OCI-LY7 (cell line): ENCODE results near the gene BTNL3. TPM values are rescaled to one million over a fixed set of nuclear protein-coding genes. Genes with fewer than 3 reads are reported as not detected.
A peak's percentile ranks its signal among the peaks of the same experiment; 100 is the strongest.

Experiments used
- BruUV-seq: library from RNA; stranded (reverse); fragments of 400-500 nt; replicated peaks from 2 replicates; lab custom pipeline; 2021; lab: Mats Ljungman, UMichigan
- CTCF ChIA-PET: fragments of 300-600 bp; sonication (Branson Sonifier 250); formaldehyde crosslinking; loops from one replicate; lab custom pipeline; 2022; ENCODE audit warnings: antibody characterized with exemption; ENCODE audit not compliant: unreplicated experiment; lab: Charles Lee
- POLR2A ChIA-PET: fragments of 300-600 bp; sonication (Branson Sonifier 250); formaldehyde crosslinking; loops from one replicate; lab custom pipeline; 2022; ENCODE audit warnings: antibody characterized with exemption; lab: Charles Lee
- DNase-seq: peaks from one replicate; pipeline ENCODE4 v3.0.0-alpha.2; 2015; ENCODE audit warnings: low spot score
- H2AFZ ChIP-seq: fragments of 200-600 bp; sonication (generic), shearing (Covaris generic); 2 replicates; pipeline ENCODE4 v1.6.1; 2014; ENCODE audit warnings: mild to moderate bottlenecking, antibody characterized with exemption, low read length, moderate library complexity
- H3K27ac ChIP-seq: fragments of 200-600 bp; sonication (generic); 2 replicates; pipeline ENCODE4 v1.5.1; 2014; ENCODE audit warnings: mixed run types, low read depth, mild to moderate bottlenecking, moderate library complexity, low read length, inconsistent platforms; ENCODE audit not compliant: poor library complexity, severe bottlenecking
- H3K36me3 ChIP-seq: fragments of 200-600 bp; sonication (generic); 2 replicates; pipeline ENCODE4 v1.6.1; 2014; ENCODE audit warnings: mild to moderate bottlenecking, antibody characterized with exemption, low read length, moderate library complexity, mixed read lengths; ENCODE audit not compliant: insufficient read depth
- H3K4me1 ChIP-seq: fragments of 200-600 bp; sonication (generic); 2 replicates; pipeline ENCODE4 v1.5.1; 2014; ENCODE audit warnings: mild to moderate bottlenecking, low read length; ENCODE audit not compliant: insufficient read depth, poor library complexity, severe bottlenecking
- H3K4me2 ChIP-seq: fragments of 200-600 bp; sonication (generic); 2 replicates; pipeline ENCODE4 v1.6.1; 2014; ENCODE audit warnings: mild to moderate bottlenecking, low read length
- H3K4me3 ChIP-seq: fragments of 200-600 bp; sonication (generic); 2 replicates; pipeline ENCODE4 v1.5.1; 2014; ENCODE audit warnings: mild to moderate bottlenecking, low read depth, low read length; ENCODE audit not compliant: poor library complexity, severe bottlenecking
- H3K79me2 ChIP-seq: fragments of 200-600 bp; sonication (generic); 2 replicates; pipeline ENCODE4 v1.6.1; 2016; ENCODE audit warnings: low read depth, mild to moderate bottlenecking, low read length, moderate library complexity, mixed read lengths; ENCODE audit not compliant: insufficient read depth
- H3K9me2 ChIP-seq: fragments of 200-600 bp; sonication (generic); 2 replicates; pipeline ENCODE4 v1.6.1; 2016; ENCODE audit warnings: mild to moderate bottlenecking, low read length, mixed read lengths; ENCODE audit not compliant: insufficient read depth
- H3K9me3 ChIP-seq: fragments of 200-600 bp; sonication (generic); 2 replicates; pipeline ENCODE4 v1.6.1; 2014; ENCODE audit warnings: mild to moderate bottlenecking, mixed run types, low read length, mixed read lengths
- H4K20me1 ChIP-seq: fragments of 200-600 bp; sonication (generic); 2 replicates; pipeline ENCODE4 v1.6.1; 2014; ENCODE audit warnings: mild to moderate bottlenecking, antibody characterized with exemption, low read length, moderate library complexity, mixed read lengths; ENCODE audit not compliant: insufficient read depth
- EZH2phosphoT487 ChIP-seq: fragments of 200-600 bp; sonication (generic); IDR thresholded peaks from 2 replicates; pipeline ENCODE4 v1.6.1; 2018; ENCODE audit warnings: low read depth, borderline replicate concordance, mild to moderate bottlenecking, mixed run types, antibody characterized with exemption, low read length, moderate library complexity, mixed read lengths
- intact Hi-C: fragments of 100-400 bp; cut with micrococcal nuclease; formaldehyde crosslinking; loops from one replicate; pipeline ENCODE4 v1.10.0; 2022; ENCODE audit not compliant: unreplicated experiment
- total RNA-seq, 2 experiments: library from RNA; depleted of rRNA in 1 of 2; stranded (reverse); fragments of >200 nt in 1 of 2; shearing (Covaris generic) in 1 of 2; gene quantifications; 2 replicates each; pipeline ENCODE4 v1.2.3, GENCODE V29; 2014 to 2022
- TF ChIP-seq, protein P1 (sequence below): fragments of 200-600 bp; sonication (generic); conservative IDR thresholded peaks from 2 replicates; pipeline ENCODE4 v1.5.1; 2014; ENCODE audit warnings: mild to moderate bottlenecking, antibody characterized with exemption, low read length, moderate library complexity, mixed read lengths

The BTNL3 gene
- total RNA-seq, 2 experiments from 2014 or later: not detected

DNA sequence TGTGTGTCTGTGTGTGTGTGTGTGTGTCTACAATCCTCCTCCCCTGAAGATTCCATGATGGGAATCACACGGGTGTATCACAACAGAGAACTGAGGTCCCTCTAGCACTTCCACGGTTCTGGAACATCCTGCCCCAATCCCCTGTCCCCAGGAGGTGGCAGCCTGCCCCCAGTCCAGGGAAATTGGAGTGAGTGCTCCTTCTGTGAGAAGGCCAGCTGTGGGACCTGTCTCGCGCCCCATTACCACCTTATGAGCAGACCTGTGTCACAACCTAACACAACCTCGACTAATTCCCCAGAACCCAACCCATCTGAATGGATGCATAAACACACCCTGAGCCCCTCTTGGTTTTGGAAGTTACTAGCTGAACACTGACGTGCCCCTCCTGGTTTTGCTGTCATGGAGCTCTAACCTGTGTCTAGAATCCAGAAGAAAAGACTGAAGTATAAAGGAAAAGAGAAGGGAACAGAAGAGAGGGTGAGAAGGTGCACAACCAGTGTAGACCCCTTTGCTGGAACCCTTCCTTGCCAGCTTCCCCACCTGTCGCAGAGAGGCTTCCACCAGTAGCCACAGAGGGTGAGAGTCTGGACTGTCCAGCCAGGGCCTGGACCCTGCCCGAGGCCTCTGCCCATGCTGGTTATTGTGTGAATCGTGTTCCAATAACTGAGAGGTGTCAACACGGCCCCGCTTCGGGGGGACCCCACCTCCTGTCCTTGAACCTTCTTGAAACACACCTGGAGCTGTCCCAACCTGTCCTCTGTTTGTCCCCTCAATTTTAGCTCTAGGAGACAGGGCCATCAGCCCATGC lies 54.8 kb downstream of the BTNL3 start:
- Histone ChIP-seq H4K20me1 (no peaks in the 10 kb centered on the region), H3K27ac (peak overlapping the region; percentile 84), H3K9me2 (no peaks in the 10 kb centered on the region), H2AFZ (no peak overlapping the region), H3K9me3 (no peaks in the 10 kb centered on the region), H3K4me3 (peak overlapping the region; percentile 64), H3K79me2 (no peaks in the 10 kb centered on the region), H3K36me3 (no peaks in the 10 kb centered on the region), H3K4me2 (peak overlapping the region; percentile 83), H3K4me1 (peaks cover 53% of the 10 kb centered on the region)
- intact Hi-C loops: loop anchor here (1.0 to 5.0 kb wide), 4 partner anchors 9 to 261 kb away; partner anchors contain the start of gene ZFP62
- TF ChIP-seq EZH2phosphoT487: no peak
- TF ChIP-seq, protein P1, sequence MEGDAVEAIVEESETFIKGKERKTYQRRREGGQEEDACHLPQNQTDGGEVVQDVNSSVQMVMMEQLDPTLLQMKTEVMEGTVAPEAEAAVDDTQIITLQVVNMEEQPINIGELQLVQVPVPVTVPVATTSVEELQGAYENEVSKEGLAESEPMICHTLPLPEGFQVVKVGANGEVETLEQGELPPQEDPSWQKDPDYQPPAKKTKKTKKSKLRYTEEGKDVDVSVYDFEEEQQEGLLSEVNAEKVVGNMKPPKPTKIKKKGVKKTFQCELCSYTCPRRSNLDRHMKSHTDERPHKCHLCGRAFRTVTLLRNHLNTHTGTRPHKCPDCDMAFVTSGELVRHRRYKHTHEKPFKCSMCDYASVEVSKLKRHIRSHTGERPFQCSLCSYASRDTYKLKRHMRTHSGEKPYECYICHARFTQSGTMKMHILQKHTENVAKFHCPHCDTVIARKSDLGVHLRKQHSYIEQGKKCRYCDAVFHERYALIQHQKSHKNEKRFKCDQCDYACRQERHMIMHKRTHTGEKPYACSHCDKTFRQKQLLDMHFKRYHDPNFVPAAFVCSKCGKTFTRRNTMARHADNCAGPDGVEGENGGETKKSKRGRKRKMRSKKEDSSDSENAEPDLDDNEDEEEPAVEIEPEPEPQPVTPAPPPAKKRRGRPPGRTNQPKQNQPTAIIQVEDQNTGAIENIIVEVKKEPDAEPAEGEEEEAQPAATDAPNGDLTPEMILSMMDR: peak; percentile 75
- BruUV-seq: no TSS peak
- ChIA-PET POLR2A (interaction anchor here (0.6 to 2.5 kb wide), 5 partner anchors 10 to 1548 kb away, joined by 3 to 7 read pairs (median 4); no protein-coding TSS in a partner anchor), CTCF (interaction anchor here (0.6 to 1.0 kb wide), 2 partner anchors 12 to 107 kb away, joined by 3 to 4 read pairs; no protein-coding TSS in a partner anchor)
- DNase-seq: peak; percentile 67

DNA sequence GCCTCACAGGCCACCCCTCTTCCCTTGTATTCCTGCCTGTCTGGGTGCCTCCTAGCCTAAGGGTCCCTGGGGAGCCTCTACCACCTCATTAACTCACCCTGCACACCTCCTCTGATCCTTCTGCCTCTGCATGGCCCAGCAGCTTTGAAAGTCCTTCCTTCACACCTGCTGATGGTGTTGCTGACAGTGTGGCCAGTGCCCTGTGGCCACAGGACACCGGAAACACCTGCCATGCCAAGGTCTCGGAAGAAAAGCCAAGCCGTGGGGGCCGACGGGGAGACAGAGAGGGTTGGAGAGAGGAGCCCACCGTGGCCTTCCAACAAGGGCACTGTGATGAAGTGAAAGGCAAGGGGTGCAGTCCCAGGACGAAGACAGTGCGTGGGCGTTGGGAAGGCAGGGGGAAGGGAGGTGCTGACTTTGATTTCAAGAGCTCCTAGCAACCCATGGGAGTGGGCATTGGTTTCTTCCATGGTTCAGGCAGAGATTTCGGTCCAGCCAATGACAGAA lies 55.5 kb downstream of the BTNL3 start:
- H3K4me1 ChIP-seq: peaks cover 57% of the 10 kb centered on the region
- H2AFZ ChIP-seq: no peak overlapping the region; the same call in 1 of the 2 replicates
- ChIA-PET CTCF (interaction anchor here (0.6 to 1.0 kb wide), 2 partner anchors 11 to 106 kb away, joined by 3 to 4 read pairs; no protein-coding TSS in a partner anchor), POLR2A (interaction anchor here (0.6 to 2.5 kb wide), 6 partner anchors 10 to 1548 kb away, joined by 3 to 7 read pairs (median 4); no protein-coding TSS in a partner anchor)
- no peaks in the 10 kb centered on the region for H3K9me2 ChIP-seq
- no TSS peak for BruUV-seq
- intact Hi-C loops: loop anchor here (1.0 to 5.0 kb wide), 3 partner anchors 8 to 262 kb away; partner anchors contain the start of gene ZFP62
- TF ChIP-seq, protein P1: no peak
- no peak for TF ChIP-seq EZH2phosphoT487
- peak overlapping the region; percentile 64 for H3K4me3 ChIP-seq
- H3K36me3 ChIP-seq: no peaks in the 10 kb centered on the region
- H3K9me3 ChIP-seq: no peaks in the 10 kb centered on the region
- peak overlapping the region; percentile 84 for H3K27ac ChIP-seq
- H3K4me2 ChIP-seq: peak overlapping the region; percentile 83
- H4K20me1 ChIP-seq: no peaks in the 10 kb centered on the region
- no peaks in the 10 kb centered on the region for H3K79me2 ChIP-seq
- DNase-seq: peak; percentile 53
